NB4 (cell line): Measurements from ENCODE around the gene CBFA2T2.
"Not testable (repeated sequence)": the region's sequence is repeated elsewhere in the genome, so short reads cannot be mapped to it uniquely, and the experiment has no call there.

Experiments used
- DNase-seq: peaks from one replicate; pipeline ENCODE4 v3.0.0; 2010; ENCODE audit warnings: low read depth
- H3K4me3 ChIP-seq: one replicate; pipeline ENCODE4 v1.5.1; 2011; ENCODE audit warnings: mild to moderate bottlenecking, low read depth, low read length, moderate library complexity
- MYC ChIP-seq: IDR thresholded peaks from 2 replicates; pipeline ENCODE4 v1.6.1; 2011; ENCODE audit warnings: low read depth, low read length
- POLR2A ChIP-seq: IDR thresholded peaks from 2 replicates; pipeline ENCODE4 v1.6.1; 2011; ENCODE audit warnings: mild to moderate bottlenecking; ENCODE audit not compliant: insufficient read length; ENCODE audit errors: extremely low read depth
- TF ChIP-seq, protein P1 (sequence below): IDR thresholded peaks from 2 replicates; pipeline ENCODE4 v1.6.1; 2011; ENCODE audit warnings: low read depth, low read length
- TF ChIP-seq, protein P2 (sequence below): IDR thresholded peaks from one replicate; pipeline ENCODE4 v1.5.1; 2012; ENCODE audit warnings: low read depth, low read length

Gene CBFA2T2

DNA sequence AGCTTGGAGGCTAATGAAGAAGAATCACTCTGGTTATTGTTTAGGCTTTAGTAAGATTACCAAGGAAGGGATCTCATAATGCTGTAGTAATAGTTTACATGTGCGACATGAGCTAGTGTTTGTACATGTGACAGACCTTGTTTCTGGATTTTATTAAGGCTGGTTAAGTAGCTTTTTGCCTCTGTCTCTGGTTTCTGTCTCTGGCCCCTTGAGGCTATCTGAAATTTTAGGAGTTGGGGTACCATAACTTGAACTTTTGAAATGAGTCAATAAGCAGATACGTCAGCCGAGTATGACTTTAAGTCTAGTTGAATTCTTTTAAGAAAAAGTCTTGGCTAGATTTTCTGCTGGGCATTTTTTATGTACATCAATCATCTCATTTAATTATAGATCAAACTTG is 9.5 kb downstream of the CBFA2T2 start:
- TF ChIP-seq POLR2A (no peak), MYC (no peak)
- TF ChIP-seq, protein P1, sequence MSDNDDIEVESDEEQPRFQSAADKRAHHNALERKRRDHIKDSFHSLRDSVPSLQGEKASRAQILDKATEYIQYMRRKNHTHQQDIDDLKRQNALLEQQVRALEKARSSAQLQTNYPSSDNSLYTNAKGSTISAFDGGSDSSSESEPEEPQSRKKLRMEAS, result no peak
- TF ChIP-seq, protein P2, sequence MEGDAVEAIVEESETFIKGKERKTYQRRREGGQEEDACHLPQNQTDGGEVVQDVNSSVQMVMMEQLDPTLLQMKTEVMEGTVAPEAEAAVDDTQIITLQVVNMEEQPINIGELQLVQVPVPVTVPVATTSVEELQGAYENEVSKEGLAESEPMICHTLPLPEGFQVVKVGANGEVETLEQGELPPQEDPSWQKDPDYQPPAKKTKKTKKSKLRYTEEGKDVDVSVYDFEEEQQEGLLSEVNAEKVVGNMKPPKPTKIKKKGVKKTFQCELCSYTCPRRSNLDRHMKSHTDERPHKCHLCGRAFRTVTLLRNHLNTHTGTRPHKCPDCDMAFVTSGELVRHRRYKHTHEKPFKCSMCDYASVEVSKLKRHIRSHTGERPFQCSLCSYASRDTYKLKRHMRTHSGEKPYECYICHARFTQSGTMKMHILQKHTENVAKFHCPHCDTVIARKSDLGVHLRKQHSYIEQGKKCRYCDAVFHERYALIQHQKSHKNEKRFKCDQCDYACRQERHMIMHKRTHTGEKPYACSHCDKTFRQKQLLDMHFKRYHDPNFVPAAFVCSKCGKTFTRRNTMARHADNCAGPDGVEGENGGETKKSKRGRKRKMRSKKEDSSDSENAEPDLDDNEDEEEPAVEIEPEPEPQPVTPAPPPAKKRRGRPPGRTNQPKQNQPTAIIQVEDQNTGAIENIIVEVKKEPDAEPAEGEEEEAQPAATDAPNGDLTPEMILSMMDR, result no peak
- no peak overlapping the region for H3K4me3 ChIP-seq
- DNase-seq, result no peak

DNA sequence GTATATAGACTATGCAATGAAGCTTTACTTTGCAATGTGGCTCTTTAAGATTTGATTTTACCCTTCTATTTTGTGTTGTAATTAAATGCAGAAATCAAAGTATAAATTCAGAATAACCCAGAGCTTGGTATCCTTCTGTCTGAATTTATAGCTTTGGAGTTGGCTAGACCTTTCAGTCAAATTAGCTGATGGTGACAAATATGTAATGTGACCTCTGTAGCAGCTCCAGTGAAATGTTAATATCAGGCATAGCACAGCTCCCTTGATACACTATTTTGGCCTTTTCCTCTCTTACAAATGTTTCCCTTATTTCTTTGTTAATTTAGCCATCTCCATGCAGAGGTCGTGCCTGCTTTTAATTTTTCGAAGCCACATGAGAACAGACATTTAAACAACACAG is 11.1 kb downstream of the CBFA2T2 start:
- no peak overlapping the region for H3K4me3 ChIP-seq
- TF ChIP-seq, protein P2, result no peak
- TF ChIP-seq, protein P1, result no peak
- TF ChIP-seq POLR2A (no peak), MYC (no peak)
- DNase-seq, result no peak

DNA sequence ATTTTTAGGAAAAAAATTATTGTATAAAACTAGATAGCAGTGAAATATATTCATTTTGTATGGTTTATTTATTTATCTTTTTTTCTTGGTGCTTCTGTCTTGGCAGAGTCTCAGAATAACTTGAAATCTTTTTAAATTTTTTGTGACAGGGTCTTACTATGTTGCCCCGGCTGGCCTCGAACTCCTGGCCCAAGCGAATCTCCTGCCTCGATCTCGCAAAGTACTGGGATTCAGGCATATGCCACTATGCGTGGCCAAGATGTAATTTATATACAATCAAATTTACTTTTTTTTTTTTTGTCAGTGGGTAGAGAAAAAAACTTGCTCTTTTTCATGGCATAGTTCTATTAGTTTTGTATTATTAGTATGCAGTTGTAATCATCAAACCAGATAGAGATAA is 13.7 kb downstream of the CBFA2T2 start:
- TF ChIP-seq, protein P1, result no peak
- TF ChIP-seq, protein P2, result no peak
- TF ChIP-seq MYC, result no peak
- no peak for TF ChIP-seq POLR2A
- no peak overlapping the region for H3K4me3 ChIP-seq
- DNase-seq, result no peak

DNA sequence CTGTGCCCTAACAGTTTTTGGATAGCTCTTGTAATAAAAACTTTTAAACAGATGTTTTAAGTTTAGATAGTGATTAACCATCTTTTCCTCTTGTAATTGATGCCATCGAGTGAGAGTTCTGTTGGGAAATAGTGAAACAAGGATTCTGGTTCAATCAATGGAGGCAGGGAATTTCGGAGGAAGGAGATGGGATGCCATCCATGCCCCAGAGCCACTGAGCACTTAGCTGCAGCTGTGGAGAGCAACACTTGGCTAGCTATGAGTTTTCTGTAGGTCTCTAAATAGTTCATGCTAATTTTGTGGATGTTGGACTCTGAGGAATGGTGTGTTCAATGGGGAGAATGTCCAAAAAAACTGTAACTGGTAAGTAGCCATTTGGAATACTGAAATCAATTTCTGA is 16.7 kb downstream of the CBFA2T2 start:
- no peak for DNase-seq
- no peak for TF ChIP-seq POLR2A
- TF ChIP-seq, protein P1, result no peak
- no peak overlapping the region for H3K4me3 ChIP-seq

DNA sequence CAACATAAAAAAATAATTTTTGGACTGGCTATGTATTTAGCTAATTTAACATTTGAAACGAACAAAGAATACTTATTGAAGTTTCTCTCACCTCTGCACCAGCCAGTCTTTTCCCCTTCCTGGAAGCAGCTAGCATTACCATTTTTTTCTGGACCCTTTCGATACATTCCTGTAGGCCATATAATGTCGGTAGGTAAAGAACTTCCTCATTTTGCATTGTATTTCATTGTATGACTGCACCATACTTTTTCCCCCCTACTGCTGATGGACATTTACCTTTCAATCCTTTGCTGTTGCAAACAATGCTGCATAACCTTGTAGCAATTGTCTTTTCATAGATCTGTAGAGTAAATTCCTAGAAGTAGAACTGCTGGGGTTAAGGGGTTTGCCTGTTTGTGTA is 17.6 kb downstream of the CBFA2T2 start:
- TF ChIP-seq, protein P1, result no peak
- TF ChIP-seq, protein P2, result no peak
- no peak for TF ChIP-seq MYC
- DNase-seq, result peak; percentile 31
- H3K4me3 ChIP-seq, result no peak overlapping the region

DNA sequence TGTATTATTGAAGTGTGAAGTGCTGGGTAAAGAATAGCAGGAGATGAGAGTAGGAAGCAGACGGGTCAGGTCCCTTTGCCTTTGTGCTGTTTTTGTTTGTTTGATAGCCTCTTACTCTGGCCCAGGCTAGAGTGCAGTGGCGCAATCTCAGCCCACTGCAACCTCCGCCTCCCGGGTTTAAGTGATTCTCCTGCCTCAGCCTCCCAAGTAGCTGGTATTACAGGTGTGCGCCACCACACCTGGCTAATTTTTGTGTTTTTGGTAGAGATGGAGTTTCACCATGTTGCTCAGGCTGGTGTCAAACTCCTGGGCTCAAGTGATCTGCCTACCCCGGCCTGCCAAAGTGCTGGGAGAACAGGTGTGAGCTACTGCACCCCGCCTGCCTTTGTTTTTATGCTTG is 18.1 kb downstream of the CBFA2T2 start:
- not testable (repeated sequence) for H3K4me3 ChIP-seq, DNase-seq

DNA sequence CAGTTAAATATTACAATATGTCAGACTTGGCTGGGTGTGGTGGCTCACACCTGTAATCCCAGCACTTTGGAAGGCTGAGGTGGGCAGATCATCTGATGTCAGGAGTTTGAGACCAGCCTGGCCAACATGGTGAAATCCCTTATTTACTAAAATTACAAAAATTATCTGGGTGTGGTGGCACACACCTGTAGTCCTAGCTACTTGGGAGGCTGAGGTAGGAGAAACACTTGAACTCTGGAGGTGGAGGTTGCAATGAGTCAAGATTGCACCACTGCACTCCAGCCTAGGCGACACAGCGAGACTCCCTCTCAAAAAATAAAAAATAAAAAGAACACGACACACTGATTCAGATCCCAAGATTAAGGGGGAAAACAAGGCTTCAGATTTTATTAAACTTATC is 19.2 kb downstream of the CBFA2T2 start:
- not testable (repeated sequence) for DNase-seq

DNA sequence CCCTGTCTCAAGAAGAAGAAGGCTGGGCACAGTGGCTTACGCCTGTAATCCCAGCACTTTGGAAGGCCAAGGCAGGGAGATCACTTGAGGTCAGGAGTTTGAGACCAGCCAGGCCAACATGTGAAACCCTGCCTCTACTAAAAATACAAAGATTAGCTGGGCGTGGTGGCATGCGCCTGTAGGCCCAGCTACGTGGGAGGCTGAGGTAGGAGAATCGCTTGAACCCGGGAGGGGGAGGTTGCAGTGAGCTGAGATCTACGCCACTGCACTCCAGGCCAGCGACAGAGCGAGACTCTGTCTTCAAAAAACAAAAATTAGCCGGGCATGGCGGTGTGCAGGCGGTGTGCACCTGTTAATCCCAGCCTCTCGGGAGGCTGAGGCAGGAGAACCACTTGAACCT is 22.0 kb downstream of the CBFA2T2 start:
- DNase-seq, H3K4me3 ChIP-seq: not testable (repeated sequence)

More for the DNA sequence above, 19.2 kb downstream of the CBFA2T2 start:
- not testable (repeated sequence) for H3K4me3 ChIP-seq
